SK-N-SH (cell line): ENCODE data around the gene C11orf86. TPM values are rescaled to one million over a fixed set of nuclear protein-coding genes. Genes with fewer than 3 reads are reported as not detected.

Experiments used
- CTCF ChIA-PET: fragments of 300-600, 350-600 bp; formaldehyde crosslinking; extraction: SDS; loops from one replicate; lab custom pipeline; 2021; lab: Yijun Ruan, JAX
- POLR2A ChIA-PET: fragments of 350-600 bp; sonication (Branson Sonifier 250); formaldehyde crosslinking; extraction: SDS; loops from one replicate; lab custom pipeline; 2020; ENCODE audit warnings: antibody characterized with exemption, inconsistent platforms; lab: Yijun Ruan, JAX
- DNase-seq: peaks from one replicate; pipeline ENCODE4 v3.0.0; 2012
- H2AFZ ChIP-seq: fragments of 200-600 bp; sonication (generic); 2 replicates; pipeline ENCODE4 v1.8.1; 2016; ENCODE audit warnings: antibody characterized with exemption, mild to moderate bottlenecking, low read depth
- H3F3A ChIP-seq: fragments of 200-600 bp; sonication (generic); replicated peaks from 2 replicates; pipeline ENCODE3; 2016; ENCODE audit warnings: antibody characterized with exemption, mild to moderate bottlenecking; ENCODE audit not compliant: insufficient read depth
- H3K27ac ChIP-seq, 2 experiments: fragments of 200-500 bp in 1 of 2; fragments of 200-600 bp in 1 of 2; sonication (Bioruptor generic) in 1 of 2; sonication (generic), shearing (Covaris generic) in 1 of 2; 2 replicates each; pipeline versions ENCODE4 v1.5.1 to v1.6.1; 2014 to 2016; ENCODE audit warnings: low read depth in 2 of 2, inconsistent platforms in 1 of 2, low read length in 1 of 2, mild to moderate bottlenecking in 1 of 2, mixed read lengths in 1 of 2
- H3K27me3 ChIP-seq: fragments of 200-600 bp; sonication (generic), shearing (Covaris generic); 2 replicates; pipeline ENCODE4 v1.6.1; 2016; ENCODE audit warnings: mixed run types; ENCODE audit not compliant: insufficient read depth
- H3K36me3 ChIP-seq, 2 experiments: fragments of 200-500 bp in 1 of 2; fragments of 200-600 bp in 1 of 2; sonication (Bioruptor generic) in 1 of 2; sonication (generic) in 1 of 2; replicated peaks in 1 of 2; 2 replicates each; pipeline versions ENCODE3 to v1.5.1; 2014 to 2016; ENCODE audit warnings: low read length in 1 of 2, mild to moderate bottlenecking in 1 of 2; ENCODE audit not compliant: insufficient read depth in 2 of 2, control insufficient read depth in 1 of 2
- H3K4me1 ChIP-seq, 2 experiments: fragments of 200-500 bp in 1 of 2; fragments of 200-600 bp in 1 of 2; sonication (Bioruptor generic) in 1 of 2; sonication (generic), shearing (Covaris generic) in 1 of 2; 2 replicates each; pipeline versions ENCODE4 v1.5.1 to v1.6.1; 2014 to 2016; ENCODE audit warnings: low read depth in 1 of 2, low read length in 1 of 2, mixed run types in 1 of 2; ENCODE audit not compliant: insufficient read depth in 2 of 2, control insufficient read depth in 1 of 2
- H3K4me2 ChIP-seq: fragments of 200-600 bp; sonication (generic), shearing (Covaris generic); 2 replicates; pipeline ENCODE4 v1.6.1; 2017; ENCODE audit warnings: mixed run types
- H3K4me3 ChIP-seq, 2 experiments: fragments of 200-500 bp in 1 of 2; fragments of 200-600 bp in 1 of 2; sonication (Bioruptor generic) in 1 of 2; sonication (generic), shearing (Covaris generic) in 1 of 2; 2 replicates each; pipeline versions ENCODE4 v1.5.1 to v1.8.1; 2014 to 2016; ENCODE audit warnings: low read depth in 2 of 2, inconsistent platforms in 1 of 2, low read length in 1 of 2, mild to moderate bottlenecking in 1 of 2, mixed read lengths in 1 of 2, moderate library complexity in 1 of 2
- H3K79me2 ChIP-seq: fragments of 200-600 bp; sonication (generic); 2 replicates; pipeline ENCODE4 v1.8.1; 2017; ENCODE audit warnings: mild to moderate bottlenecking; ENCODE audit not compliant: insufficient read depth
- H3K9ac ChIP-seq: fragments of 200-600 bp; sonication (generic); 2 replicates; pipeline ENCODE4 v1.6.1; 2017; ENCODE audit warnings: mixed run types
- H3K9me2 ChIP-seq: fragments of 200-600 bp; sonication (generic); 2 replicates; pipeline ENCODE4 v1.6.1; 2017; ENCODE audit warnings: mixed run types
- H3K9me3 ChIP-seq: fragments of 200-600 bp; sonication (generic); 2 replicates; pipeline ENCODE4 v1.6.1; 2017; ENCODE audit warnings: mixed run types, mild to moderate bottlenecking, moderate library complexity
- H4K20me1 ChIP-seq: fragments of 200-600 bp; sonication (generic); 2 replicates; pipeline ENCODE4 v1.6.1; 2017; ENCODE audit warnings: mild to moderate bottlenecking, mixed run types; ENCODE audit not compliant: insufficient read depth
- CHD2 ChIP-seq: fragments of 150-350 bp; IDR thresholded peaks from 2 replicates; pipeline ENCODE4 v1.6.1; 2018; ENCODE audit warnings: low read length; ENCODE audit not compliant: partially characterized antibody
- ELF1 ChIP-seq: IDR thresholded peaks from 2 replicates; pipeline ENCODE4 v1.4.0; 2012
- EP300 ChIP-seq, 2 experiments: IDR thresholded peaks; 2 replicates each; pipeline versions ENCODE4 v1.4.0 to v1.6.1; 2012; ENCODE audit warnings: borderline replicate concordance in 1 of 2, low read depth in 1 of 2, low read length in 1 of 2
- EZH2phosphoT487 ChIP-seq: fragments of 200-600 bp; sonication (generic); IDR thresholded peaks from 2 replicates; pipeline ENCODE4 v1.6.1; 2017; ENCODE audit warnings: low read depth, mixed run types, mild to moderate bottlenecking, antibody characterized with exemption, moderate library complexity, borderline replicate concordance
- FOSL2 ChIP-seq: IDR thresholded peaks from 2 replicates; pipeline ENCODE4 v1.4.0; 2012; ENCODE audit warnings: low read depth, mild to moderate bottlenecking, moderate library complexity, borderline replicate concordance
- FOXJ3 ChIP-seq: sonication (generic); formaldehyde crosslinking; IDR thresholded peaks from 2 replicates; pipeline ENCODE4 v1.5.1; 2020; ENCODE audit warnings: mild to moderate bottlenecking, missing genetic modification reagents
- FOXM1 ChIP-seq: IDR thresholded peaks from 2 replicates; pipeline ENCODE4 v1.4.0; 2012; ENCODE audit warnings: low read depth, mild to moderate bottlenecking
- GABPA ChIP-seq: IDR thresholded peaks from 2 replicates; pipeline ENCODE4 v1.4.0; 2012; ENCODE audit warnings: low read depth, mild to moderate bottlenecking
- GATA2 ChIP-seq: sonication (generic); formaldehyde crosslinking; IDR thresholded peaks from 2 replicates; pipeline ENCODE4 v1.5.0; 2020; ENCODE audit warnings: mild to moderate bottlenecking, missing genetic modification reagents
- IRF3 ChIP-seq: fragments of 150-350 bp; IDR thresholded peaks from 2 replicates; pipeline ENCODE4 v1.6.1; 2016; ENCODE audit warnings: mild to moderate bottlenecking, low read depth, low read length
- JUND ChIP-seq: IDR thresholded peaks from 2 replicates; pipeline ENCODE4 v1.4.0; 2012
- MAX ChIP-seq: IDR thresholded peaks from 2 replicates; pipeline ENCODE4 v1.4.0; 2012; ENCODE audit warnings: low read depth
- NFIC ChIP-seq: IDR thresholded peaks from 2 replicates; pipeline ENCODE4 v1.4.0; 2012; ENCODE audit warnings: borderline replicate concordance
- NRF1 ChIP-seq: IDR thresholded peaks from 2 replicates; pipeline ENCODE4 v1.6.1; 2012; ENCODE audit warnings: low read depth, mild to moderate bottlenecking, low read length
- PBX3 ChIP-seq: IDR thresholded peaks from 2 replicates; pipeline ENCODE4; 2012
- POLR2AphosphoS5 ChIP-seq: IDR thresholded peaks from 2 replicates; pipeline ENCODE4 v1.6.1; 2012; ENCODE audit warnings: low read depth, low read length
- RAD21 ChIP-seq: IDR thresholded peaks from 2 replicates; pipeline ENCODE4 v1.6.1; 2012; ENCODE audit warnings: mild to moderate bottlenecking, low read length
- REST ChIP-seq: IDR thresholded peaks from 2 replicates; pipeline ENCODE4 v1.6.1; 2012; ENCODE audit warnings: mild to moderate bottlenecking, low read depth, low read length, moderate library complexity
- RFX5 ChIP-seq: IDR thresholded peaks from 2 replicates; pipeline ENCODE4 v1.6.1; 2012; ENCODE audit warnings: mild to moderate bottlenecking, improper control_type of control experiment, low read length
- RXRA ChIP-seq: IDR thresholded peaks from 2 replicates; pipeline ENCODE4 v1.4.0; 2012; ENCODE audit warnings: low read depth, mild to moderate bottlenecking, borderline replicate concordance
- SIN3A ChIP-seq: IDR thresholded peaks from 2 replicates; pipeline ENCODE4 v1.6.1; 2012; ENCODE audit warnings: low read depth, mild to moderate bottlenecking, low read length, moderate library complexity, borderline replicate concordance
- SMC3 ChIP-seq: IDR thresholded peaks from 2 replicates; pipeline ENCODE4 v1.6.1; 2012; ENCODE audit warnings: low read depth, low read length, improper control_type of control experiment
- TAF1 ChIP-seq: IDR thresholded peaks from 2 replicates; pipeline ENCODE4 v1.6.1; 2012; ENCODE audit warnings: low read depth, mild to moderate bottlenecking, low read length, moderate library complexity, borderline replicate concordance
- TCF12 ChIP-seq: IDR thresholded peaks from 2 replicates; pipeline ENCODE4 v1.4.0; 2012
- TEAD4 ChIP-seq: IDR thresholded peaks from 2 replicates; pipeline ENCODE4 v1.4.0; 2012; ENCODE audit warnings: mild to moderate bottlenecking, borderline replicate concordance; ENCODE audit not compliant: insufficient read depth
- USF1 ChIP-seq: IDR thresholded peaks from 2 replicates; pipeline ENCODE4 v1.4.0; 2012; ENCODE audit warnings: low read depth, borderline replicate concordance
- YY1 ChIP-seq: IDR thresholded peaks from 2 replicates; pipeline ENCODE4 v1.4.0; 2012; ENCODE audit warnings: low read depth, mild to moderate bottlenecking
- WGBS: methylation state at CpG from one replicate; pipeline ENCODE4 v1.1.6; 2017; ENCODE audit warnings: low lambda C conversion rate; 5-methylcytosine and 5-hydroxymethylcytosine counted together
- polyA plus RNA-seq, 3 experiments: library from polyadenylated mRNA; depleted of rRNA; stranded (reverse); fragments of >200 nt; gene quantifications; 2 replicates each; pipeline ENCODE4 v1.2.3, GENCODE V29; 2012

C11orf86 gene
- polyA plus RNA-seq, 1 of the 3 experiments (the other 2 are of a cell fraction): 0.08 TPM

GRCh38 chr11:66970807-66971442 is 4.2 kb upstream of the C11orf86 start:
- no peaks in the 10 kb centered on the region for H3K9me2 ChIP-seq
- no peaks in the 10 kb centered on the region for H3K36me3 ChIP-seq
- H4K20me1 ChIP-seq: no peaks in the 10 kb centered on the region
- peaks cover 0 to 32% of the 10 kb centered on the region in 2 experiments; a peak in 2 of 4 replicates for H3K4me1 ChIP-seq
- ChIA-PET POLR2A (no interaction called here), CTCF (interaction anchor here (1.2 to 1.3 kb wide), 2 partner anchors 90 to 110 kb away, joined by 3 read pairs; no protein-coding TSS in a partner anchor)
- peak overlapping the region; percentile 58 for H3K4me2 ChIP-seq
- no peak overlapping the region for H2AFZ ChIP-seq
- no peaks in the 10 kb centered on the region for H3K27me3 ChIP-seq
- peak overlapping the region; percentile 68 for H3K9ac ChIP-seq
- 7% methylated on average over 5 of the region's 5 CpGs for WGBS
- H3K4me3 ChIP-seq: no peak overlapping the region
- H3F3A ChIP-seq: peaks cover 38% of the 10 kb centered on the region
- peak in 1 of 2 experiments; percentile 86; a peak in 2 of 4 replicates for TF ChIP-seq EP300 (IDR thresholded peaks at IDR 0.05; ENCODE audit: borderline replicate concordance in 1 of 2, low read depth in 1 of 2, low read length in 1 of 2)
- TF ChIP-seq POLR2AphosphoS5: peak; percentile 69; the same call in 1 of the 2 replicates
- TF ChIP-seq TCF12: peak; percentile 80
- no peak for TF ChIP-seq TAF1
- TF ChIP-seq JUND: peak; percentile 95
- TF ChIP-seq FOXJ3: no peak
- TF ChIP-seq RXRA: peak; percentile 84; the same call in 1 of the 2 replicates
- TF ChIP-seq ELF1: no peak
- TF ChIP-seq EZH2phosphoT487: no peak
- TF ChIP-seq MAX: peak; percentile 45; the same call in 1 of the 2 replicates
- TF ChIP-seq GATA2: no peak
- 0 out of 2 replicates have a peak, but pooled peaks have one; percentile 64 for TF ChIP-seq TEAD4
- peak; percentile 51; the same call in 1 of the 2 replicates for TF ChIP-seq SIN3A
- TF ChIP-seq NRF1: no peak
- TF ChIP-seq FOSL2: peak; percentile 99
- TF ChIP-seq FOXM1: no peak
- TF ChIP-seq SMC3: no peak
- no peak for TF ChIP-seq IRF3
- TF ChIP-seq USF1: no peak
- TF ChIP-seq YY1: no peak
- TF ChIP-seq RAD21: no peak
- no peak for TF ChIP-seq RFX5
- no peak for TF ChIP-seq CHD2
- TF ChIP-seq GABPA: no peak
- peak; percentile 92 for TF ChIP-seq NFIC
- TF ChIP-seq PBX3: peak; percentile 59
- TF ChIP-seq REST: 0 out of 2 replicates have a peak, but pooled peaks have one; percentile 55
- H3K9me3 ChIP-seq: no peaks in the 10 kb centered on the region
- H3K27ac ChIP-seq: peak overlapping the region in 1 of 2 experiments; percentile 98; a peak in 2 of 4 replicates
- no peaks in the 10 kb centered on the region for H3K79me2 ChIP-seq
- DNase-seq: peak; percentile 8
